Measurements from ENCODE around the gene ADAMTS8.

The ADAMTS8 gene

DNA sequence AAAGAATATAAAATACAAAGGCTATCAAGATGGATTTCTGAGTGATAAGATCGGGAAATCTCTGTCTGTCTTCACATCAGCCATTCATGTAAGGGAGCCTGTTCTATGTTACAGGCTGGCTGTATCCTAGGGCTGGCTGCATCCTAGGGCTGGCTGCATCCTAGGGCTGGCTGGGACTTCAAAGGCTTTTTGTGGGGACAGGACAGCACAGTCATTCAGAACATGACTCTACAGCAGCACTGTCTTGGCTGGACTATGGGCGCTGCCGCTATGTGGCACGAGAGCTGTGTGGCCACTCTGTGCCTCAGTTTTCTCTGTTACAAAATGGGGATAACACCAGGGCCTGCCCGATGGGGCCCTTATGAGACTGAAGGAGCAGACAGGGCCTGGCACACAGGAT lies 10.2 kb downstream of the ADAMTS8 start:
- no peak for DNase-seq

DNA sequence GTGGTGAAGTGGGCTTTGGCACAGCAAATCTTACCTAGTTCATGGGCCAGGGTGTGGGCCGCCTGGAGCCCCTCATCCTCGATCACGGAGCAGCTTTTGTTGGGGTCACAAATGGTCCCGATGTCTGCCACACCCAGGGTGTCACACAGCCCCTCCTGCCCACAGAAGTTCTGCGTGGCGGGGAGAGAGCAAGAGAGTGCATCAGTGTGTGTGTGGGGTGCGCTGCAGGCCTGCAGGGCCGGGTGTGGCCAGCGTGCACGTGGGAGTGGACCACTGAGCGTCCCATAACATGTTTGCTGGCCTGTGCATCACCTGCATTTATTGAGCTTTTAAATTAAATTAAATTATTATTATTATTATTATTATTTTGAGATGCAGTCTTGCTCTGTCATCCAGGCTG lies 11.5 kb downstream of the ADAMTS8 start:
- DNase-seq = no peak

DNA sequence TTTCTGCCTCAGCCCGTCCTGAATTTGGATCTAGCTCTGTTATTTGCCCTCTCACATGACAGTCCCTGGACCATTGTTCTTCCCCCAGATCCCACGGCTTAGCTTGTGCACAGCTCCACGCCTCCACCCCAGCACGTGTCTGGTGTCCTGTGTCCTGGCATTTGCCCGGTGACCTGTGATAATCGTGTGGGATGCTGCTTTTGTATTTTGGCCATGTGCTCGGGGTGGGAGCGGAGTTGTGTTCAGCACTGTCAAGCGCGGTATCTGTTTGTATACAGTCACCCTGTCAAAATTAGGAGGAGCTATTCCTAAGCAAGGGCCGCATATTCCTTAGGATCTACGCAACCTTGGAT lies 11.9 kb downstream of the ADAMTS8 start:
- no peak for DNase-seq

DNA sequence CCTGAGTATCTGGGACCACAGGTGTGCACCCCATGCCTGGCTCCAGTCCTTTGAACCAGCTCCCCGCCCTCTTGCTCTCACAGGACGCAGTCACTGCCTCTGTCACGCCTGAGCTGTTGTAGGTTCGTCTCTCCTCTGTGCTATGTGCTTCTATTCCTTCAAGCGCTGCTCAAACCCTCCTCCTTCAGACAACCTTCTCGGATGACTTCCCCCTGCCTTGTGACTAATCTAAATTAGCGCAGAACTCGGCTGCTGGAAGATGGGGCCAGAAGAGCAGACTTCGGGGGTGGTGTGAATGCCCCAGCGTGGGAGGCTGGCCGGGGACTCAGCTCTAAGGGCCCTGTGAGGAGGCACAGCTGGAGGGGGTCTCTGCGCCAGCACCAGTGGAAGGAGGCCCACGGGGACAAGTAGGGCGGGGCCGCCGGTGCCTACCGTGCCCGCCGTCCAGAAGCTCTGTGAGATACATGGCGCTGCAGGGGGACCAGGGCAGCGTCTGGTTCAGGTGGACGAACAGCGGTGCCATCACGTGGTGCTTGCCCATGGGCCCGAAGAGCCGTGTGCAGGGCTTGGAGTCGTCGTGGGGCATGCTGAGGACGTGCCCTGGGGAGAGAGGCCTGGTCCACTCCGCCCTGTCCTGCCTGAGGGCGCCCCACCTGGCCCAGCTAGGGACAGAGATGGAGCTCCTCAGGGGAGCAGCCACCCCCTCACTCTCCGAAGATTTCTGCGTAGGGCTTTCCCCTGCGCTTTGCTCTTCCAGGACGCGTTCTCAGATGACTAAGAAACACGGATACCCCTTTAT lies 12.5 kb downstream of the ADAMTS8 start:
- DNase-seq = no peak

DNA sequence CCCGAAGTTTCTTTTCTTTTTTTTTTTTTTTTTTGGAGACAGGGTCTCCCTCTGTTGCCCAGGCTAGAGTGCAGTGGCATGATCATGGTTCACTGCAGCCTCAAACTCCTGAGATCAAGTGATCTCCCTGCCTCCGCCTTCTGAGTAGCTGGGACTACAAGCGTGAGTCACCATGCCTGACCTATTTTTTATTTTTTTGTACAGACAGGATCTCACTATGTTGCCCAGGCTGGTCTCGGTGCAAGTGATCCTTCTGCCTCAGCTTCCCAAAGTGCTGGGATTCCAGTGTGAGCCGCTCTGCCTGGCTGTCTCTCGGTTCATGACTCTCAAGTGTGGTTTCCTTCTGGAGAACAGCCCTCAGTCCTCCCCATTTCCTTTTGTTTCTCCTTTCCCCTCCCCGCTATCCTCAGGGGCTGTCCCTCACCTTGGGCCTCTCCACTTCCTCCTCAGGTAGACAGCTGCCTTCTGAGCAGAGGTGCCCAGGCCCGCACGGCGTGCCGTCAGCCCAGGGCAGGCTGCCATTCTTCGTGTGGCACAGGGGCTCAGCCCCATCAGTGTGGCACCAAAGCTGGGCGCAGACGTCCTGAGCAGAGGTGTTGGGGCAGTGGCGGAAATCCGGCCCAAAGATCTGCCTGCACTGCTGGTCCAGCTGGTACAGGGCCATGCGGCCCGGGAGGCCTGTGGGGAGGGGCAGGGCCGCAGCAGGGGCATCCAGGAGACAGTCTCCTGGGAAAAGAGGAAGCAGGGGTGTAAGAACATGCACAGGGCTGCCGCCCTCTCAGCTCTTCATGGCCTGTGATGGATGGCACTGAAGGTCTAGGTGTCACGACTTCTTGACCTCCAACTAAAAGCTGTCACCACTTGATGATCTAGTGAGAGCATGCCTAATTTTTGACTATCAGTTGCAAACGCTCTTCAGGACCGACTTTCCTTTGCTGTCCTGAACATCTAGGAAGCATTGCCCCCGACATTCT lies 14.0 kb downstream of the ADAMTS8 start:
- DNase-seq = no peak

DNA sequence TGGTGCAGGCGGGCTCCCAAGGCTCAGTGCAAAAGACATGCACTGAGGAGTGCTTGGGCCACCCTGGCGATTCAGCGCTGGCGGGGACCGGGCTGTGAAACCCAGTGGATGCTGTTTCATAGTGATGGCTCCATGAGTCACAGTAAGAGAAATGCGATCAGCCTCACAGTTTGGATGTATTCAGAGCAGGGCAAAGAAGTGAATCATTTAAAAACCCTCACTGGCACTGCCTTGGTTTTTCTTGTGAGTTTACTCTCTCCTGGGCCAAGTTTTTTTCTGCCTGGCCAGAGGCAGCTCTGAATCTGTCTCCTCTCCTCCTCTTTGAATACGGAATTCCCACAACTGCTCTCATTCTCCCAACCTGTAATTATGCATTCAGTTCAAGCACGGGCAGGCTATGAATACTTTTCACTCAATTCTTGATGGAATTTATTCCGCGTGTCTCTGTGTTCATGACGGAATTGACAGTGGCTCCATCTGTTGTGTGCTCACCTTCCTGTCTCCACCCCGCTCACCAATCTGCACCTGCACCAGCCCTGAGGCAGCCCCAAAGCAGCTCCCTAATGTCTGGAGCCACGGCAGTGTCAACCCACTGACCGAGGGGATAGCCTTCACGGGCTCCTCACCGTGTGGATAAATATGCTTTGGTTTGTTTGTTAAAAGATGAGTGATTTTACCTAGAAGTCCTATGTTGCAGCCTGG lies 14.9 kb downstream of the ADAMTS8 start:
- DNase-seq = no peak

DNA sequence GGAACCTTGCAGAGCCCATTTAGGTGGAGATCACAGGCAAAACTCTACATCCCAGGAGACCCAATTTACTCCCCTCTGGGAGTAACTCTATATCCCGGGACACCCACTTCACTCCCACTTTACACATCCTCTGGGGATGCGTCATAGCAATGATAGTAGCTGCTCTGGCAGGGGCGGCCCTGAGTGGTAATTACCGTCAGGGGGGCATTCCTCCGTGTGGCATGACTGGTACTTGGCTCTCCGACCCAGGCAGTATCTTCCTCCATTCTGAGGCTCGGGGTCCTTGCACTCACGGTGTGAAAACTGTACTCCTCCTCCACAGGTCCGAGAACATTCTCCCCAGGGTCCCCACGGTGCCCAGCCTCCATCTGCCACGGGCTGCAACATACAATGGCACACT lies 17.2 kb downstream of the ADAMTS8 start:
- no peak for DNase-seq

DNA sequence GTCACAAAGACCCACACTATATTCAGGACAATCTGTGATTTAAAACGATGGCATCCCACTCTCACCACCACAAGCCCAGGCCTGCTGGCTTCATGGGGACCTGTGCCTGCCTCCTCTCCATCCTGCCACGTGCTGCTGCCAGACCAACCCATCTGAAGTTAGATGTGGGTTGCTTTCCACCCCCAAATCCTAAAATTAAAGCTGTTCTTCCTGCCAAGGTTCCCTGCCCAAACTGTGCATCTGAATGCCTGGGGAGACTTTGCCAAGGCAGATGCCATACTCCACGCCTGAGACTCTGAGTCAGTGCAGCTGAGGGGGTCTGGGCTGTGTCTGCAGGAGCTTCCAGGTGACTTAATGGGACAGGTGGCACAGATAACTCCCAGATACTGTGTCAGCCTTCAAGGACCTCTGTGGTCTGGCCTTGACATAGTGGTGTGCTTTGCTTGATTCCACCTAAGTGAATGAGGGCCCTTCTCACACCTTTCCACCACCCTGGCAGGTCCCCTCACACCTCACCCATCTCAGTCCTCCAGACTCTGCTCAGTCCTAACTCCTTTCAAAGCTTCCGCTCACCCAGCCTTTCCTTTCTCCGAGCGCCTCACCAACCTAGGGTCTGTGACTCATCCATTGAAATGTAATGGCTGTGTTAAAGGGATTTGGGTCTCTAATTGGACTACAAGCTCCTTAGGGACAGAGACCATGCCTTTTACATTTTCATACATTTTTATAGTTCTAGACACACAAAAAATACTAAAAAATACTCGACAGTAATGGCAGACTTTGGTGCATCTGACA lies 18.6 kb downstream of the ADAMTS8 start:
- DNase-seq = peak; percentile 77

DNA sequence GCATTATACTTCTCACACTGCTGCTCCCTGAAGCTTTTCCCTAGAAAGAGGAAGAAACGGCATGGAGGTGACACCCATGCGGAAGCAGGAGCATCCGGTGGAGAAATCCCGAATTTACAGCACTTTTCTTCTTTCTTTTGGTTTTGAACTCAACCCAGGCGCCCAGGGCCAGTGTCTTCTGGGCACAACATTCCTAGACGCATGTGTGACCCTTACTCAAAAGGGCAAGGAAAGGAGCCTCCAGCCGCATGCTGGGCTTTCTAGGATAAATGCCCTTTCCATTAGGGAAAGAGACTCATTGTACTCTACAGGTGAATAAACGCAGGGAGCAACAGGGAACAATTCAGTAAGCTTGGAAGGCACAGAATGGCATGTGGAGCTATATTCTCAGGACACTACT lies 19.5 kb downstream of the ADAMTS8 start:
- no peak for DNase-seq

DNA sequence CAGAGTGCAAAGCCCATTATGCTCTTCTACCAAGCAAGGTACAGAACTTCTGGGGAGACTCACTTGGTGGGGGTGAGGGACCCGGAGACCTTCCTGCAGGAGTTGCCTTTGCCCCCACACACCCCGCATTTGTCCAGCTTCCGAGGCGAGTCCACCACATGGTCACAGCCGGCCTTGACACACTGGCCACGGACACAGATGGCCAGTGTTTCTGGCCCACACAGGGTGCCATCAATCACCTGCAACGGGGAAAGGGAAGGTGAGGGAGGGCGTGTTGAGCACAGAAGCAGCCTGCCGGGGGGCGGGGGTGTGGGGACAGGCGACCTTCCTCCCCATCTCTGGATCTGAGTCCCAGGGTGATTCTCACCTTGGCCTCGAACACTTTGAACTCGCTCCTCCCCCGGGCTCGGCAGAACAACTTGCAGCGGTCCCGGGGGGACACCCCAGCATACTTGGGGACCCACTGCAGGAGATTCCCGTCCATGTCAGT lies 20.0 kb downstream of the ADAMTS8 start:
- DNase-seq = no peak

DNA sequence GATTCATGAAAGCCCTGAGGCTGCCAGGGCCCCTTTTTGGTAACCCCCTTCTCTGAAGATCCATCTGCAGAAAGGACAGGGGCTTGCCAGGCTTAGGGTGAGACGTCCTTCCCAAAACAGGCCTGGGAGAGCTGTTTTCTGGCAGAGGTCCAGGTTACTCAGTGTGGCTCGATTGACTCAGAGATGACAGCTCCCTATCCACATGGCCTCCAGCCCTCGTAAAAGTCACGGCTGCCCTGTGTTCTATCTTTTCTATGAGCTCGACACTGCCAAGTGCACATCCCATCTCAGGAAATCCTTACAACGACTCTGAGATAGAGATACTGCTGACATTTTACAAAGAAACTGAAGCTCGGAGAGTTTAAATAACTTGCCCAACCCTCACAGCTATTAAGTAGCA lies 20.4 kb downstream of the ADAMTS8 start:
- no peak for DNase-seq

DNA sequence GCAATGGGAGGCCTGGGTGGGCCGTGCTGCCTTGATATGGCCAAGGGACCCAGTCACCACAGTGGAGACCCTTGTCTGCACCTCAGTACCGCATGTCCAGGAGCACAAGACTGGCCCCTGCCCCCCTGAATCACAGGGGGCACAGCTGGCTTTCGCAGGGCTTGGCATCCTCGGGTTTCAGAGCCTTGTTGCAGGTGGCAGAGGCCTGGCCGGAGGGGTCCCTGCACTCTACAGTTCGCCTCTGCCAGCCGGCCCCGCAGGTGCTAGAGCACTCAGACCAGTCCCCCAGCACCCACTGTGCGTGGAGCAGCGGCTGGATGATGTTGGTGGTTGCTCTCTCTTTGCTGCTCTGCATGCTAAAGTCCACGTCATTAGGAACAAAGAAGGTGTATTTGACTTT lies 23.0 kb downstream of the ADAMTS8 start:
- DNase-seq = no peak

DNA sequence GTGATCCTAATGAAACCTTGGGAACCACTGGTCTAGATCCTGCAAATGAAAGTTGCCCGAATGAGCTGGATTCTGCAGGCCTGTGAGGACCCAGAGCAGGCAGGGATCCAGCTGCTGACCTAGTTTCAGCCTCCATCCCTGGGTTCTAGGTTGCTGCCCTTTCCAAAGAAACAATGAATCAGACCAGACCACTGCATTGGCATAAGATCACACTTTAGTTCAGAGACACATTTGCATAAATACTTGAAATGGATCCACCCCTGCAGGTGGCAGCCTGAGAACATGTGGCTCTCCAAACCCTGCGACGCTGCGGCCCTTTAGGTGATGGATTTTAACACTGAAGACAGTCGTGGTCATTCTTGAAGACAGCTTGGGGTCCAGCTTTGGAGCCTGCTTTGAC lies 23.7 kb downstream of the ADAMTS8 start:
- DNase-seq = no peak

DNA sequence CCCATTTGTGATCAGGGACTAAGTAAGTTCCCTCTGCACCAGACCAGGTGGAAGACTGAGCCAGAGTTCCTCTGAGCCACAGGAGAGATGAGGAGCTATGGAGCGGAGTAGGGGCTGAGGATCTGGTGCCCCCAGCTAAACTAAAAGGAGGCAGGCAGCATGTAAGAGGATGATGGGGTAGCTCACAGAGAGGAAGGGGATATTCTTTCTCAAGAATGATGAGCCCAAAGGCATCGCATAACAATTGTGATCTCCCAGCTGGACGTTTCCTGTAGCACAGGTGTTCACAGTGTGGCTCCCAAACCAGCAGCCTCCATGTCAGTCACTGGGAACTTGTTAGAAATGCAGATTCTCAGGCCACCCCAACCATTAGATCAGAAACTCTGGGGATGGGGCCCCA lies 24.4 kb downstream of the ADAMTS8 start:
- DNase-seq = no peak

DNA sequence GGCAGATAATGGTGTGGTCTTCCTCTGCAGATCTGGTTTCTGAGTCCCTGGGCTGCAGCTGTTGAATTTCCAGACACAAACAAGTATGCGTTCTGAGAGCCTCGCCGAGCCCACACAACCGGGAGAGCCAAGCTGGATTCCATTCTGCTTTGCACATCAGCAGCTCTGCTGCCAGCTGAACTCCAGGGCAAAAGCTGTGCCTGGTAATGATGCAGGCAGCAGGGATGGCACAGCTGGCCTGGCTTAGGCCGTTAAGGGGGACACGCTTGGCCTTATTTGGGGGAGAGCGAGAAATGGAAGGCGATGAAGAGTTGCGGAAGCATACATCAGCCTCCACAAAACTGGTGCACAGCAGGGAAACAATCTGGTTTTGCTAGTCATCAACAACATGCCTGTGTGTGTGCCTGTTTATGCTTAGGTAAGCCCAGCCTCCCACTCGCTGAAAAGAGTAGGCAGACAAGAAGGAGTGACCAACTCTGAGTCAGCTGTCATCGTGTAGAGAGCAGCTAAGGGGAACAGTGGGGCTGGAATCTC lies 25.1 kb downstream of the ADAMTS8 start:
- DNase-seq = no peak

DNA sequence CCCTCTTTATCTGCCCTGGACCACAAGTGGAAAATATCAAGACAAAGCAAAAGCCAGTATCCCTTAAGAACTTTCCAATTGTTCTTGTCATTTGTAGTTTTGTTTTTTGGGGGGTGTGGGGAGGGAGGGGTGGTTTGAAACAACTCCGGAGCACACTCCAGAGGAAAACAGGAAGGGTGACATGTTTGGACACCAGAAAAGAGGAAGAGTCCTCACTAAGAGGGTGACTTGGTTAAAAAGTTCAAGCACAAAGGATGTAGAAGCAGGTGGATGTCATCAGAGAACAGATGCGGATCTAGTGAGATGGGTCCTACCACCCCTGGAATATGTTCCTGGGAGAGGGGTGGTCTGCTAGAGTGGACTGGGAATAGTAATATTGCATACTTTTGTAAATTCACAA lies 25.8 kb downstream of the ADAMTS8 start:
- no peak for DNase-seq

DNA sequence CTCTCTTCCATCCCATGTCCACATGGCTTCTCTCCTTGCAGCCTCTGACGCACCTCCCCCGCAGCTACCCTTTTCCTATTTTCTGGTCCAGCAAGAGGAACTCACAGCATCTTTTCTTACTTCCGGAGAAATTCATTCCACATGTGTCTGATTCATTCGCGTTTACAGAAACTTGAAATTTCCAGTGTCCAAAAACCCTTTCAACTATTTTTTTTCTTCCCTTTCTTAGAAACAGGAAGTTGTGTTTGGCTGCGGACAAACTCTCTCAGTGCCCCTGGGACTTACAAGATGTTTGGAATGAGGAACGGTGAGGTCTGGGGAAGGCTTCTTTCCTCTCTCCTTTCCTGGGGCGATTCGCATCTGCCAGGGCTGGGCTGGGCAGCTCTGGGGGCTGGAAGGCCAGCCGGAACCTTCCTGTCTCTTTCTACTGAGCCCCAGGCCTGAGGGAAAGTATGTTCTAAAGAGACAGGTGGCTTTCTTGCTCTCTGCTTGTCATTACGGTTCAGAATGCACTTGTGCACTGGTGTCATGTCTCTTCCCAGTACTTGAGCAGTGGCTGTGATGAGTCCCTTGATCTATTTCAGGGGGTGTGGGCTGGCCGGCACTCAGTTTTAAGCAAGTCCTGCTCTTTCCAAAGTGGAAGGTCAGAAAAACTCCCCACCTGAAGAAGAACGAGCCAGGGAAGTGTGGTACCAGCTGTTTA lies 27.5 kb downstream of the ADAMTS8 start:
- DNase-seq = no peak

DNA sequence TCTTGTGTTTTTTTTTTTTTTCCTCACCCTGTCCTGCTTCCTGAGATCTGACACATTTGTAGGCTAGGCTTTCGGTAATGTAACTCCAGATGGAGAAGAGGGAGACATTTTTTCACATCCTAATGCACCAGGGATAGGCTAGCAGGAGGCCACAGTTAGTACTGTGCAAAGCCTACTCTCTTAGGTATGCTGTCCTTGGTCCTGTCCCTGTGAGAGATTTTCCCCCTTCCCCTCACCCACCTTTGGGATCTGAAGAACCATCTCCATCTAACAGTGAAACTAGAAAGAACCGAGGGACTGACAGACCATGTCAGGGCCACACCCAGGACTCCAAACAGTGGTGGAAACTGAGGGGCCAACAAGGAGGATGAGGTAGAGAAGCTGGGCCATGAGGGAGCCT lies 29.2 kb downstream of the ADAMTS8 start:
- DNase-seq = no peak

DNA sequence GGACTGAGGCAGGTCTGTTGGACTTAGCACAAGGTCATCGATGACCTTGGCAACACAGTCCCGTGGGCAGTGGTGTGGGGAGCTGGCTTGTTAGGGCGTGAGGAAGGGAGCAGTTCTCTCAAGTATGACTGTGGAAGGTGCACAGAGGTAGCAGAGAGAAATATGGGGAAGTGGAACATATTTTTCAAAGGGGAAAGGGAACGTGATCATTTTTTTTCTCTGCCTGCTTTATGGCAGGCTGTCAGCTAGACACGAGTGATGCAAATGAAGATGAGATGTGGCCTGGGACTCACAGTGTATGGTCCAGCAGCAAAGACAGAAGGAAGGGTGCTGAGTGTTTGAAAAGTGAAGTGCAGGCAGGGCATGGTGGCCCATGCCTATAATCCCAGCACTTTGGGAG lies 30.6 kb downstream of the ADAMTS8 start:
- DNase-seq = no peak

DNA sequence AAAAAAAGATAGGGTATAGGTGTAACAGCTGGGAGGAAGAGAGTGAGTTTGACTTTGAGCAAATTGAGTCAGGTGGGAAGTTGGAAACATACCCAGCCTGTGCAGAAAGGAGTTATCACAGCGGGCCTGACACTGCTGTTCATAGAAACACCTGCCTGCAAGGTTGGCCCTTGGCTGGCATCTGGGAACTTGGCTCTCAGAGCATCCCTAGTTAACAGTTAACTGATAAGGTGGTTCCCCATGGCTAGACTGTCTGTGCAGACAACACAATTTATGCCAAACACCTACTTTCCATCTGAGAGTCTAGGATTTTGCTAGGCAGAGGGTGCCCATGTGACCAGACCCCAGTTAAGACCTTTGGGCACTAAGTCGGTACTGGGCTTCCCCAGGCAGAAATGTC lies 31.4 kb downstream of the ADAMTS8 start:
- DNase-seq = no peak

DNA sequence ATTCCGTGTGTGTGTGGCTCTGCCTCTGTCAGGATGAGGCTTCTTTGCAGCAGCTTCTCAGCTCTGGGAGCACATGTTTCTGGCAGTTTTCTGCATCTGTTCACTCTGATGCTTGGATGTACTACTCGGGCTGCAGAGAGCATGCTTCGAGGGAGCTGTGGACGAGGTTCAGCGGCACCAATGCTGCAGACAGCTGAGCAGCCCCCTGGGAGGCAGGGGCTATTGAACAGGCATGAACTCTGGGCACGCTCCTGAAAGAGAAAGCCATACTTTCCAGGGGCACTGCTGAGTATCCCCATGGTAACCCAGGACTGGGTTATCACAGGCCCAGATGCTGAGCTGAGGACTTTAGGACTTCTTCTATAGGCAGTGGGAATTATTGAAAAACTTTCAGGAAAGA lies 33.8 kb downstream of the ADAMTS8 start:
- DNase-seq = no peak

DNA sequence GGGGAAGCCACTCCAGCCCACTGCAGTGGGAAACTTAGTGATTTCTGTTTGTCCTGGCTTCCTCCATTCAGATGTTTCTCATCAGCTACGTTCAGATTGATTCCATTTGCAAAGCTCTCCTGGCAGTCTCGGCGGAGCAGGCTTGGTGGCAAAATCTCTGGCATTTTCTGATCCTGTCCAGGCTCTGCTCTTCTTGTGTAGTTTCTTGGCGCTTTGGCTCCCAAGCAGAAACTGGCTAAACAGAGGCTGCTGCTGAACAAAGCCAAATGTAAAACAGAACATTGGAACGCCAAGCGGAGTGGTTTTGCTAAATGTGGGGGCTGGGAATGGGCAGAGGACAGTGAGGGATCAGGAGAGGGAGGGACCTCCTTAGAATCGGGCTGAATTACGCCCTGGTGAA lies 36.7 kb downstream of the ADAMTS8 start:
- DNase-seq = no peak

All from NCI-H82 (cell line).